GM12891 (cell line): ENCODE results near the gene BTBD2.
A peak's percentile ranks its signal among the peaks of the same experiment; 100 is the strongest.

Experiments
- DNase-seq: peaks from one replicate; pipeline ENCODE4 v3.0.0; 2011; ENCODE audit warnings: low spot score; ENCODE audit not compliant: insufficient read length
- FAIRE-seq: peaks from 2 replicates; lab custom pipeline; 2011; peaks lifted over from hg19 to GRCh38; lab: Jason Lieb, UNC
- PAX5 ChIP-seq: IDR thresholded peaks from 2 replicates; pipeline ENCODE4 v1.6.1; 2011; ENCODE audit warnings: low read length, moderate library complexity, mild to moderate bottlenecking; ENCODE audit not compliant: insufficient read depth, severe bottlenecking
- POLR2A ChIP-seq: IDR thresholded peaks from 2 replicates; pipeline ENCODE4 v1.6.1; 2011; ENCODE audit warnings: low read depth, low read length, control low read depth
- POLR2AphosphoS5 ChIP-seq: IDR thresholded peaks from 2 replicates; pipeline ENCODE4 v1.6.1; 2011; ENCODE audit warnings: low read depth, low read length, control low read depth
- POU2F2 ChIP-seq: IDR thresholded peaks from 2 replicates; pipeline ENCODE4 v1.6.1; 2011; ENCODE audit warnings: low read depth, mild to moderate bottlenecking, control low read depth, low read length, moderate library complexity
- SPI1 ChIP-seq: IDR thresholded peaks from 2 replicates; pipeline ENCODE4 v1.6.1; 2011; ENCODE audit warnings: low read depth, low read length, control low read depth
- TAF1 ChIP-seq: IDR thresholded peaks from 2 replicates; pipeline ENCODE4 v1.6.1; 2011; ENCODE audit warnings: low read depth, low read length, control low read depth

Gene BTBD2

DNA sequence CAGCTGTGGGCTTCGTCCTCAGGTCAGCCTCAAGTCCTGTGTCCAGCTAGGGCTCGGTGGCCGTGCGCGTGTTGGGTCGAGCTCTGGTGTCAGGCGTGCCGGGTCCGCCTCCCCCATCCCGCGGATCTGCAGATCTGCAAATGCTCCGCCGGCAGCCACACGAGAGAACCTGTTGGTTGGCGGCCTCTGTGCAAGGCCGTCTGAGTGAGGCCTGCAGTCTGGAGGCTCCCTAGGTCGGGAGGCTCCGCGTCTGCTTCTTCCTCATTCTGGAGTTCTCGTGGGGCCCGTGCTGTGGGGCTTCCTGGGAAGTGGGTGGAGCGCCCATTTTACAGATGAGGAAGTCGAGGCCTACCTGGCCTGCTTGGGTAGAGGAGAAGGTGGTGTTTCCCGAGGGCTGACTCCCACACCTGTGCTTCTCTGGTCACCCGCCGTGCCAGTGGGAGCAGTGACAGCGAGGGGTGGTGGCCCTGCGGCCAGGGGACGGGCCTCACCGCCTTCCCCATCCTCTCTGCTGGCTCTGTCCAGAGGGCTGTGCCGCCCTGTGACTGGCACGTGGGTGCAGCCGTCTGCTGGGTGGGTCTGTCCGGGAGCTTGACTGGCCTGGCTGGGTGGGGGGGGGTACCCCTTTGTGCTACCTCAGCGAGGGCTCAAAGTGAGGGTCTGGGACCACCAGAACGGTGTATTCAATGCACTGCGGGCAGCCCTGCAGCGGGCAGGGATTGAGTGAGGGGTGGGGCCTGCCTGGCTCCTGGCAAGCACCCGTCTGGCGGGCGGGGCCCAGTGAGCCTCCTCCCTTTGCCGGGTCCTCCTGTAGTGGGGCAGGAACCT is 71.2 kb downstream of the BTBD2 start:
- DNase-seq (no peak), FAIRE-seq (no peak)
- TF ChIP-seq POLR2AphosphoS5 (no peak), SPI1 (no peak), TAF1 (no peak), POU2F2 (no peak), POLR2A (no peak), PAX5 (no peak)

DNA sequence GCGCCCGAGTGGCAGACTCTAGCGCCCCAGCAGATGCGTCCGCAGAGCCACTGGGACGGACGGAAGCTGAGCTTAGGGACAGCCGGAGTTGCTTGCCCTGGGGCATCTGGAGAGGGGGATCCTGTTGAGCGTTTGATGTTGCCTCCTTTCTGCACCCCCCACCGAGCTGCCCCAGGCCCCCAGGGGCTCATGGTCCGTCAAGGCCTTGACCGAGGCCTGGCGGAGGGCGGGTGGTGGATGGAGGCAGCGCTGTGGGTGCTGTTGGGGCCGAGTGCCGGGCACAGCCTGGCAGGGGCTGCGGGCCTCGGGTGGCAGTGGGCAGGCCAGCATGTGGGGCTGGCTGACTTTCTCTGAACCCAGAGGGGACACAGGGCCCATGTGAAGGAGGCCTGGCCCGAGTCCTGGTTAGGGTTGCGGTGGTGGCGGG is 71.8 kb downstream of the BTBD2 start:
- FAIRE-seq, result no peak
- TF ChIP-seq POLR2A, result no peak
- TF ChIP-seq TAF1, result no peak
- TF ChIP-seq PAX5, result no peak
- no peak for TF ChIP-seq POU2F2
- TF ChIP-seq SPI1, result no peak
- DNase-seq, result no peak

DNA sequence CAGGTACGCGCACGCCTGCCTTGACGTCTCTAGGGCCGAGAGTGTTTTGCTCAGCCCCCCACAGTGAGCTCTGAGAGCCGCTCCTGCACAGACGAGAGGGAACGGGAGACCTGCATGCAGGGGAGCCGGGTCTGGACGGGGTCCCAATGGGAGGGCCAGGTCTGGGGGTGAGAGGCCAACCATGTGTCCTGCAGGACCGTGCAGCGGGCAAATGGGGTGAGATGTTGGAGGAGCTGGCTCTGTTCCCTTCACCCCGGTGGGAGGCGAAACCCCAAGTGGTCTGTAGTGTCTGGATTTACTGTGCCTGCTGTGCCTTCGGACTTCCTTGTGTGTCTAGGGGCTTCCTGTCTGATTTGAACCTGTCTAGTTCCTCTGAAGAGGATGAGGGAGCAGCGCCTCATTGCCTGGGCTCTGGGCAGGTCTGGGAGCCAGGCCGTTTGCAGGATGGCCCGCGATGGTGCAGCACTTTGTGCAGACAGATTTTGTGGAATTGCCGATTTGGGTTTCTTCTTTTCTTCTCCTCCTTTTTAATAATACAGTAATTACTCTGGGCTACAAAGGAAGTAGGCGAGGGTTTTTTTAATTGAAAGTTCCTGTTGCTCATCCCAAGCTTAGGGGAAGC is 72.5 kb downstream of the BTBD2 start:
- TF ChIP-seq POU2F2 (no peak), SPI1 (no peak), POLR2A (no peak), POLR2AphosphoS5 (no peak), TAF1 (no peak), PAX5 (no peak)
- no peak for DNase-seq
- FAIRE-seq, result peak; percentile 82

DNA sequence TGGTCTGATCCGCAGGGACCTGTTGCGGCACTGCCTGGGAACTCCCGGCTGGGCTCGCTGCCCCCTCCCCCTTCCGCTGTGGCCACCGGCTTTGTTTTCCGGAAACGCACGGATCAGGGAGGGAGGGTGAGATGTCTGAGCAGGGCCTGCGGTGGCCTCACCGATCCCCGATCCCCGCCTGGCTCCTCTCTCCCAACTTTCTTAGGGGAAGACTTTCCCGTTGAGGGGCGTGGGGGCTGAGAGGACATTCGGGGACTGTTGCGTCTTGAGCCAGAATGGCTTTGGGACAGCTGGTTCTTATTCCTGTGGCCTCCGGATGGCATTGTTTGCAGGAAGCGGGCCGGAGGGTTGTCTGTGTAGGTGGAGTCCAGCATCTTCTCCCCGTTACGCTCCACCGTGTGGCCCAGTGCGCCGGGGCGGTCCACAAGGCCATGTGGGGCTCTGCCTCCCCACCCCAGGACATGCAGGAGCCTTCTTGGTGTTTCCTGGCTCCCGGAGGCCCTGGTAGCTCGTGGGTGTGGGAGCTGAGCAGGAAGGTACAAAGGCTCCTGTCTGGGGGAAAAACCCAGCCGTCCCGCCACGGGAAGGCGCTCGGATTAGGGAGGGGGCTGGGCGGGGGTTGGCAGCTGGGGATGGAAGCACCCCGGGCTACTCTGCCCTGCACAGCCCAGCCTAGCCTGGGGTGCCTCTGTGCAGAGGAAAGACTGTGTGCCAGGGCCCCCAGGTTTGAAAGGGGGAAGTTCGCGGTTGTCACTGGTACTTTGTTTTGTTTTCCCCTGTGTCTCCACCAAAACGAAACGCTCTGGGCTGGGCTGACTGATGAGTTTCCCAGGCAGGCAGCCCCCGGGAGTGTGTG is 73.2 kb downstream of the BTBD2 start:
- FAIRE-seq, result peak; percentile 89
- no peak for TF ChIP-seq POLR2AphosphoS5
- TF ChIP-seq PAX5, result no peak
- peak; percentile 50; the same call in 1 of the 2 replicates for TF ChIP-seq TAF1
- TF ChIP-seq POLR2A, result no peak
- peak; percentile 60; the same call in 1 of the 2 replicates for TF ChIP-seq POU2F2
- no peak for TF ChIP-seq SPI1
- peak; percentile 72 for DNase-seq

DNA sequence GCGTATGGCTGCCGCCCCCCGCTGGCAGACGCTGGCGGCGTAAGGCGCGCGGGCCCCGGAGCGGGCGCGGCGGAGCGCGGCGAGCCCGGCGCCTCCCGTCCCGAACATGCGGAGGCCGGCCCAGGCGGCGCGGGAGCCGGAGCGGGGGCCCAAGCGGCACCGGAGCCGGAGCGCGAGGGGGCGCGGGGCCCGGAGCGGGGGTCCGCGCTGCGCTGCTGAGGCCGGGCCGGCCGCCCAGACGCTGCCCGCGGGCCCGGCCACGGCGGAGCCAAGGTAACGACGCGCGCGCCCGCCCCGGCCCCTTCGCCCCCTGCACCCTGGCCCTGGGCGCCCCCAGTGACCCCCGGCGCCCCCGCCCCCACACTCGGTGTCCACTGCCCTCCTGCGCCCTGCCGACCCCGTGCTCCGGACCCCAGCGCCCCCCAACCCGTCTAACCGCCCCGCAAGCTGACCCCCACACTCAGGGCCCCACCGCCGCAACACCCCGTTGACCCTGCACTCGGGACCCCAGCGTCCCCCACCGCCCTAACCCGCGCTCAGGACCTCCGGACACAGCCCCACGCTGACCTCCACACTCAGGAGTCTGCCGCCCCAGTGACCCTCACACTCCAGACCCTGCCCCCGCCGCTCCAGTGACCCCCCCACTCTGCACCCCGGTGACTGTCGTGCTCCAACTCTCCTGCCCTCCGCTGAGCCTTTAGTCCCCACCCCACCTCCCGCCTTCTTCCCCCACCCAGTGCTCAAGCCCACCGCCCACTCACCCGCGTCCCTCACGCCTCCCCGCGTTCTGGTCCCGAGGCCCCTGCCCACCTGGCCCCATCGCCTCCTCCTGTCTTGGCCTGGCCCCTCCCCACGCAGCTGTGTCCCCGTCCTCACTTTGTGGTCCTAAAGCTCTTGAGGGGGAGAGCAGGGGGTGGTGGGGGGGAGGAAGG is 74.1 kb downstream of the BTBD2 start, which contains the start of gene CSNK1G2:
Gene CSNK1G2, plus strand, starts transcription at position 27 of the 932 bp plus-strand sequence. CDS start 28,601 bp downstream, outside the sequence.
- DNase-seq, result no peak
- no peak for FAIRE-seq
- TF ChIP-seq POLR2A (no peak), PAX5 (peak; percentile 78)

DNA sequence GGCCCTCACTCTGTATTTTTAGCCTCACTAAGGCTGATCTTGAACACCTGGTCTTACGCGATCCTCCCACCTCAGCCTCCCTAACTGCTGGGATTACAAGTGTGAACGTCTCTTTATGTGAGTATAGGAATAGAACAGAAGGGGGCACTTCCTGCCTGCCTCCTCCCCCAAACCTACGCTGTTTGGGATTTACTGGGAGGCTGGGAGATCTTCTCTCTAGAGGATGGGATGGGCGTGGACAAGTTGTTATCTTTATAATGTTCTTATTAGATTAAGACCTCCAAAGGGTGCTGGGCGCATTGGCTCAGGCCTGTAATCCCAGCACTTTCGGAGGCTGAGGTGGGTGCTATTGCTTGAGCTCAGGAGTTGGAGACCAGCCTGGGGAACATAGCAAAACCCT is 77.4 kb downstream of the BTBD2 start:
- no peak for FAIRE-seq
- TF ChIP-seq TAF1, result no peak
- TF ChIP-seq PAX5, result no peak

DNA sequence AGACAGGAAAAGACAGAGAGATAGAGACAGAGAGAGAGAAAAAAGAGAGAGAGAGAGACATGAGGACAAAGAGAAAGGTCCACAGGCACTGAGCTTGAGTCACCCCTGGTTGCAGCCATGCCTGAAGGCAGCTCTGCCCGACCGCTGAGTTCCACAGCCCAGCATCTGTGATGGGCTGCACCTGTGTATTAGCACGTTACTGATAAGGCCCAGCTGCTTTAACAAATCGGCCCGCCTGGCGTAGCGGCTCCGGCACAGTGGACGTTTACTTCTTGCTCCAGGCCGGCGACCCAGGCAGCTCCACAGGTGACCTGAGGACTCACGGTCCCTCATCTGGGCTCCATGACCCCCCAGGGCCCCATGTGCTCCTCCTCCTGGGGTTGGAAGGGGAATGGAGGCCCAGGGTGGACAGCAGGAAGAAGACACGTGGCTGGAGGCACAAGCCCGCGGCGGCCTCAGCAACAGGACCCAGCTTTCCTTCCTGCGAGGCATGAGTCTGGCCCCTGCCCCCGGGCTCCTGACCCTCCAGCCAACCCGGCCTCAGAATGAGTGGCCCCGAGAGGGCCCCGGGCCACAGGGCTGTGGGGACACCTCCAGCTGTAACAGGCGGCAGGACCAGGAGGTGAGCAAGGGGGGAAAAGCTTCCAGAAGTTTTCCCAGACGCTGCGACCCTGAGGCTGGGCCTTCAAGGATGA is 78.5 kb downstream of the BTBD2 start:
- TF ChIP-seq TAF1 (no peak), POLR2AphosphoS5 (no peak), SPI1 (no peak), POLR2A (no peak), POU2F2 (no peak), PAX5 (no peak)
- DNase-seq (no peak), FAIRE-seq (no peak)

More for the DNA sequence above, 77.4 kb downstream of the BTBD2 start:
- DNase-seq, result no peak

DNA sequence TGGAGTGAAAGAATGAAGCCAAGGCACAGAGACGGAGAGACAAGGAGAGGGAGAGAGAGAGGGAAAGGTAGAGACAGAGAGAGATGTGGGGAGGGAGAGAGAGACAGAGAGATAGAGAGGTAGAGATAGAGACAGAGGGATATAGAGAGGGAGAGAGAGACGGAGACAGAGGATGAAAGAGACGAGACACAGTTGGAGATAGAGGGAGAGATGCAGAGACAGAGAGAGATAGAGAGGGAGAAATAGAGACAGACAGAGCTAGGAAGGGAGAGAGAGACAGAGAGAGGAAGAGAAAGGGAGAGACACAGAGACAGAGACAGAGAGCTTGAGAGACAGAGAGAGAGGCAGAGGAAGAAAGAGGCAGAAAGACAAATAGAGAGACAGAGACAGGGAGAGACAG is 79.1 kb downstream of the BTBD2 start:
- DNase-seq, result no peak
- no peak for FAIRE-seq
- TF ChIP-seq POLR2A, result no peak
- no peak for TF ChIP-seq POLR2AphosphoS5
- no peak for TF ChIP-seq SPI1
- TF ChIP-seq TAF1, result no peak
- no peak for TF ChIP-seq PAX5
- TF ChIP-seq POU2F2, result no peak
